Measurements from ENCODE around the gene BCR. TPM values are rescaled to one million over a fixed set of nuclear protein-coding genes. Genes with fewer than 3 reads are reported as not detected.

Gene BCR
- total and polyA plus RNA-seq, 2 donors (not counting 1 experiment from before 2014, with no cell fraction given) = 30.2 to 46.4 TPM

DNA sequence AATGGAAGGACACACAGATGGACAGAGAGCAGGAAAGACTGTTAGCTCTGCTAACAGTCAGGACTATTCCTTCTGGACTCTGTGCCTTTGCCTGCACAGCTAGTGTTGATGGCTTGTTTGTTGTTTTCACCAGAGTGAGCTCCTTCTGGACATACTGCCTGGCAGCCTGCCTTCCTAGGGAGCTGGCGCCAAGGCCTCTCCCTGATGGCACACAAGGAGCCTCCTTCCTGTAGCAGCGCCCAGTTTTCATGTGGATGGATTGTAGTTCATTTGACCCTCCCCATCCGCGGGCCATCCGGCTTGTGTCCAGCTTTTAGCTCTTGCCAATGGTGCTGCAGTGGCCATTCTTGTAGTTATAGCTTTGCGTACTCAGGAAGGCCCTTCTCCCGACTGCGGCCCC lies 16.6 kb upstream of the BCR start:
- Histone ChIP-seq H3K27me3 (replicated peaks in 1 of 4; ENCODE audit: control extremely low read depth in 1 of 4, control insufficient read depth in 3 of 4, insufficient read depth in 4 of 4, low read length in 3 of 4) (peaks cover 0 to 2% (median 0%) of the 10 kb centered on the region in 4 experiments), H3K79me2 (ENCODE audit: control insufficient read depth, insufficient read depth, low read length) (no peaks in the 10 kb centered on the region), H3K9me3 (ENCODE audit: control extremely low read depth in 1 of 3, control insufficient read depth in 2 of 3, insufficient read depth in 1 of 3, low read length in 2 of 3) (peaks cover 0 to 4% (median 0%) of the 10 kb centered on the region in 3 donors), H3K9ac (ENCODE audit: low read length) (no peak overlapping the region), H3K4me1 (ENCODE audit: control insufficient read depth in 2 of 2, insufficient read depth in 2 of 2, low read length in 2 of 2) (no peaks in the 10 kb centered on the region), H3K4me2 (replicated peaks; ENCODE audit: low read depth, low read length, poor library complexity, severe bottlenecking) (no peak overlapping the region), H3K27ac (ENCODE audit: low read length in 2 of 2) (no peak overlapping the region), H4K20me1 (ENCODE audit: control insufficient read depth, insufficient read depth, low read length, poor library complexity, severe bottlenecking) (no peaks in the 10 kb centered on the region), H2AFZ (ENCODE audit: insufficient read depth, low read depth, low read length, poor library complexity, severe bottlenecking) (no peak overlapping the region), H3K4me3 (ENCODE audit: control extremely low read depth in 1 of 5, extremely low read depth in 1 of 5, insufficient read depth in 1 of 5, low read depth in 2 of 5, low read length in 4 of 5) (no peak overlapping the region), H3K36me3 (replicated peaks in 1 of 2; ENCODE audit: control extremely low read depth in 1 of 2, control insufficient read depth in 1 of 2, extremely low read depth in 1 of 2, insufficient read depth in 2 of 2, low read length in 1 of 2) (no peaks in the 10 kb centered on the region)
- Mint-ChIP-seq H3K27me3 (no peaks in the 10 kb centered on the region), H3K4me3 (no peak overlapping the region), H3K4me1 (no peaks in the 10 kb centered on the region), H3K27ac (no peak overlapping the region), H3K9me3 (ENCODE audit: insufficient read depth) (no peaks in the 10 kb centered on the region)
- POLR2A ChIA-PET = no interaction called here
- no peak for ATAC-seq (ENCODE audit: low read depth)
- TF ChIP-seq, protein P1, sequence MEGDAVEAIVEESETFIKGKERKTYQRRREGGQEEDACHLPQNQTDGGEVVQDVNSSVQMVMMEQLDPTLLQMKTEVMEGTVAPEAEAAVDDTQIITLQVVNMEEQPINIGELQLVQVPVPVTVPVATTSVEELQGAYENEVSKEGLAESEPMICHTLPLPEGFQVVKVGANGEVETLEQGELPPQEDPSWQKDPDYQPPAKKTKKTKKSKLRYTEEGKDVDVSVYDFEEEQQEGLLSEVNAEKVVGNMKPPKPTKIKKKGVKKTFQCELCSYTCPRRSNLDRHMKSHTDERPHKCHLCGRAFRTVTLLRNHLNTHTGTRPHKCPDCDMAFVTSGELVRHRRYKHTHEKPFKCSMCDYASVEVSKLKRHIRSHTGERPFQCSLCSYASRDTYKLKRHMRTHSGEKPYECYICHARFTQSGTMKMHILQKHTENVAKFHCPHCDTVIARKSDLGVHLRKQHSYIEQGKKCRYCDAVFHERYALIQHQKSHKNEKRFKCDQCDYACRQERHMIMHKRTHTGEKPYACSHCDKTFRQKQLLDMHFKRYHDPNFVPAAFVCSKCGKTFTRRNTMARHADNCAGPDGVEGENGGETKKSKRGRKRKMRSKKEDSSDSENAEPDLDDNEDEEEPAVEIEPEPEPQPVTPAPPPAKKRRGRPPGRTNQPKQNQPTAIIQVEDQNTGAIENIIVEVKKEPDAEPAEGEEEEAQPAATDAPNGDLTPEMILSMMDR (IDR thresholded peaks at IDR 0.05) = no peak
- TF ChIP-seq EZH2 (IDR thresholded peaks at IDR 0.05; ENCODE audit: borderline replicate concordance, insufficient read depth, low read depth, low read length, poor library complexity, severe bottlenecking) = no peak
- intact Hi-C loops (cut with micrococcal nuclease) = no loop called here
- 96% methylated on average over 8 of the region's 8 CpGs for WGBS (ENCODE audit: insufficient coverage)
- CTCF ChIA-PET = interaction anchor here (0.9 to 1.1 kb wide), 2 partner anchors 11 to 32 kb away, joined by 3 read pairs; no protein-coding TSS in a partner anchor
- no peak for DNase-seq

DNA sequence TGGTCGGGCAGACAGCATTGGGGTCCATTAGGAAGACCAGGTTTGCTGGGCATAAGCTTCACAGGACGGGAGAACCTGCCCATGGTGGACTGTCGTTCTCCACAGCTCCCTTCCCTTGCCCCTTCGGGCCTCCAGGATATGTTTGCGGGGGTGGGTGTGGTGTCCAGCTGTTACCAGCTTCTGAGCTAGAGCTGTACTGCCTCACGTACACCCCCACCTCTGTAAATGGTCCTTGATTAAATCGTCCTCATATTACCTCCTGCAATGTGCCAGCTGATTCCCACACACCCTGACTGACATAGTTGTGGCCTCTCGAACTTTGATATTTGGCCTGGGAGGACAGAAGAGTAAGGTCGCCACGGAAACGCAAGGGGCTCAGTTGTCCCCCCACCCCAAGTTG lies 16.2 kb upstream of the BCR start:
- no peak overlapping the region for H2AFZ ChIP-seq (ENCODE audit: insufficient read depth, low read depth, low read length, poor library complexity, severe bottlenecking)
- ChIA-PET CTCF (interaction anchor here (0.9 to 1.1 kb wide), 2 partner anchors 10 to 32 kb away, joined by 3 read pairs; no protein-coding TSS in a partner anchor), POLR2A (no interaction called here)
- no peak overlapping the region for H3K9ac ChIP-seq (ENCODE audit: low read length)
- peaks cover 0 to 2% (median 0%) of the 10 kb centered on the region in 4 experiments for H3K27me3 ChIP-seq (replicated peaks in 1 of 4; ENCODE audit: control extremely low read depth in 1 of 4, control insufficient read depth in 3 of 4, insufficient read depth in 4 of 4, low read length in 3 of 4)
- no peaks in the 10 kb centered on the region for H3K79me2 ChIP-seq (ENCODE audit: control insufficient read depth, insufficient read depth, low read length)
- no peaks in the 10 kb centered on the region for H3K27me3 Mint-ChIP-seq
- no peaks in the 10 kb centered on the region for H3K9me3 Mint-ChIP-seq (ENCODE audit: insufficient read depth)
- DNase-seq (no peak), ATAC-seq (ENCODE audit: low read depth) (no peak)
- no peak overlapping the region for H3K4me2 ChIP-seq (replicated peaks; ENCODE audit: low read depth, low read length, poor library complexity, severe bottlenecking)
- H3K4me1 ChIP-seq (ENCODE audit: control insufficient read depth in 2 of 2, insufficient read depth in 2 of 2, low read length in 2 of 2) = no peaks in the 10 kb centered on the region
- WGBS (ENCODE audit: insufficient coverage) = 96% methylated on average over 8 of the region's 11 CpGs
- no peaks in the 10 kb centered on the region for H4K20me1 ChIP-seq (ENCODE audit: control insufficient read depth, insufficient read depth, low read length, poor library complexity, severe bottlenecking)
- H3K27ac ChIP-seq (ENCODE audit: low read length in 2 of 2) = no peak overlapping the region
- H3K9me3 ChIP-seq (ENCODE audit: control extremely low read depth in 1 of 3, control insufficient read depth in 2 of 3, insufficient read depth in 1 of 3, low read length in 2 of 3) = peaks cover 0 to 4% (median 0%) of the 10 kb centered on the region in 3 donors
- no peaks in the 10 kb centered on the region for H3K36me3 ChIP-seq (replicated peaks in 1 of 2; ENCODE audit: control extremely low read depth in 1 of 2, control insufficient read depth in 1 of 2, extremely low read depth in 1 of 2, insufficient read depth in 2 of 2, low read length in 1 of 2)
- no peak overlapping the region for H3K4me3 Mint-ChIP-seq
- no peak for TF ChIP-seq EZH2 (IDR thresholded peaks at IDR 0.05; ENCODE audit: borderline replicate concordance, insufficient read depth, low read depth, low read length, poor library complexity, severe bottlenecking)
- TF ChIP-seq, protein P1 (IDR thresholded peaks at IDR 0.05) = no peak
- no peaks in the 10 kb centered on the region for H3K4me1 Mint-ChIP-seq
- intact Hi-C loops (cut with micrococcal nuclease) = no loop called here
- no peak overlapping the region for H3K27ac Mint-ChIP-seq
- no peak overlapping the region for H3K4me3 ChIP-seq (ENCODE audit: control extremely low read depth in 1 of 5, extremely low read depth in 1 of 5, insufficient read depth in 1 of 5, low read depth in 2 of 5, low read length in 4 of 5)

Data from B cell (primary cell).